ENCODE measurements around the gene CELF2.

- TF ChIP-seq EZH2phosphoT487 (IDR thresholded peaks at IDR 0.05; ENCODE audit: insufficient read depth, low read depth) (no peak), EZH2 (IDR thresholded peaks at IDR 0.05; ENCODE audit: insufficient read depth, poor library complexity, severe bottlenecking) (no peak)
Measured at GRCh38 chr10:11223507-11224140, 206.0 kb downstream of the CELF2 start.

All from GM23248 (cell line).